Sigmoid colon (tissue), 4 donors: ENCODE results near the gene HOXB4.

Source experiments
- EP300 ChIP-seq, 4 donors: sonication (generic); formaldehyde crosslinking; IDR thresholded peaks; one replicate each; pipeline ENCODE4 v1.6.1; 2017; ENCODE audit warnings: antibody characterized with exemption in 4 of 4
- POLR2A ChIP-seq, 2 donors: fragments of 450-650 bp; IDR thresholded peaks; one replicate each; pipeline ENCODE4 v1.6.1; 2016; ENCODE audit warnings: antibody characterized with exemption in 2 of 2, mild to moderate bottlenecking in 2 of 2, moderate library complexity in 2 of 2
- POLR2AphosphoS5 ChIP-seq, 4 donors: sonication (generic); formaldehyde crosslinking; IDR thresholded peaks; one replicate each; pipeline ENCODE4 v1.6.1; 2017; ENCODE audit warnings: antibody characterized with exemption in 4 of 4
- TF ChIP-seq, protein P1 (sequence below), 4 experiments: fragments of 450-650 bp in 3 of 4; fragments of 200-600 bp in 1 of 4; IDR thresholded peaks; one replicate each; pipeline ENCODE4 v1.5.1; 2016 to 2019; ENCODE audit warnings: antibody characterized with exemption in 4 of 4, mild to moderate bottlenecking in 3 of 4, moderate library complexity in 2 of 4

DNA sequence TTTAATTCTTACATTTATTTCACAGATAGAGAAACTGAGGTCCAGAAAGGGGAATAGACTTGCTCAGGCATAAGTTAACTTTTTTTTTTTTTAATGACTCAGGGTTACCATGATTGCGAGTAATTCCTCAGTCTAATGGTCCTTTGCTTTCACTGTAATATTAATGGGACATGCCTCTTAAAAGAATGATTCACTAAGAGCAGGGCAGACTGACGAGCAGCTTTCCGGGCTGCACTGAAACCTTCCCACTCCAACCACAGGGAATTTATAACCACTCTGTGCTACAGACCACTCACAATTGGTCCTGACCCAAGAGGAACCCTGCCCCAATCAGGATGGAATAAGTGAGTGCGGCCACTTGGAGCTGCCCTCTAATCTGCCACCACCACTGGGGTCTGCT, 39.0 kb downstream of the HOXB4 start:
- TF ChIP-seq, protein P1, sequence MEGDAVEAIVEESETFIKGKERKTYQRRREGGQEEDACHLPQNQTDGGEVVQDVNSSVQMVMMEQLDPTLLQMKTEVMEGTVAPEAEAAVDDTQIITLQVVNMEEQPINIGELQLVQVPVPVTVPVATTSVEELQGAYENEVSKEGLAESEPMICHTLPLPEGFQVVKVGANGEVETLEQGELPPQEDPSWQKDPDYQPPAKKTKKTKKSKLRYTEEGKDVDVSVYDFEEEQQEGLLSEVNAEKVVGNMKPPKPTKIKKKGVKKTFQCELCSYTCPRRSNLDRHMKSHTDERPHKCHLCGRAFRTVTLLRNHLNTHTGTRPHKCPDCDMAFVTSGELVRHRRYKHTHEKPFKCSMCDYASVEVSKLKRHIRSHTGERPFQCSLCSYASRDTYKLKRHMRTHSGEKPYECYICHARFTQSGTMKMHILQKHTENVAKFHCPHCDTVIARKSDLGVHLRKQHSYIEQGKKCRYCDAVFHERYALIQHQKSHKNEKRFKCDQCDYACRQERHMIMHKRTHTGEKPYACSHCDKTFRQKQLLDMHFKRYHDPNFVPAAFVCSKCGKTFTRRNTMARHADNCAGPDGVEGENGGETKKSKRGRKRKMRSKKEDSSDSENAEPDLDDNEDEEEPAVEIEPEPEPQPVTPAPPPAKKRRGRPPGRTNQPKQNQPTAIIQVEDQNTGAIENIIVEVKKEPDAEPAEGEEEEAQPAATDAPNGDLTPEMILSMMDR (IDR thresholded peaks at IDR 0.05): no peak
- TF ChIP-seq EP300 (IDR thresholded peaks at IDR 0.05) (no peak), POLR2A (IDR thresholded peaks at IDR 0.05) (no peak), POLR2AphosphoS5 (IDR thresholded peaks at IDR 0.05) (no peak)
